Measurements from ENCODE around the gene SLC7A6. TPM values are rescaled to one million over a fixed set of nuclear protein-coding genes. Genes with fewer than 3 reads are reported as not detected.

The SLC7A6 gene
- total RNA-seq, 2 donors from 2014 or later, result 43.6 to 47.2 TPM

- H3K9ac ChIP-seq (ENCODE audit: extremely low read depth, low read length, poor library complexity, severe bottlenecking), result no peak overlapping the region
- no peak overlapping the region for H3K4me3 Mint-ChIP-seq
- no peaks in the 10 kb centered on the region for H3K27me3 Mint-ChIP-seq (ENCODE audit: insufficient read depth)
- peak; percentile 18 for DNase-seq
- H3K9me3 Mint-ChIP-seq, result no peaks in the 10 kb centered on the region
- peaks cover 33% of the 10 kb centered on the region for H3K36me3 Mint-ChIP-seq (ENCODE audit: low read depth)
- no peaks in the 10 kb centered on the region for H3K4me1 Mint-ChIP-seq
- H3K4me3 ChIP-seq (ENCODE audit: low read length), result no peak overlapping the region
- 91% methylated on average over 2 of the region's 2 CpGs; no CpG with 5 or more reads in 1 of the 2 experiments for WGBS, 2 experiments (ENCODE audit: insufficient coverage in 1 of 2, insufficient read length in 1 of 2)
- H3K9me3 ChIP-seq (ENCODE audit: control insufficient read depth, low read length), result no peaks in the 10 kb centered on the region
- no peaks in the 10 kb centered on the region for H3K4me1 ChIP-seq (ENCODE audit: control insufficient read depth, insufficient read depth, low read length)
- H3K36me3 ChIP-seq (ENCODE audit: control insufficient read depth, insufficient read depth, low read length), result peaks cover 44% of the 10 kb centered on the region
- H3K27ac ChIP-seq (ENCODE audit: low read depth, low read length), result no peak overlapping the region
- TF ChIP-seq CTCF (conservative IDR thresholded peaks at IDR 0.05), result no peak
- H3K27ac Mint-ChIP-seq, result no peak overlapping the region
- no peaks in the 10 kb centered on the region for H3K27me3 ChIP-seq (ENCODE audit: control insufficient read depth, insufficient read depth, low read length, poor library complexity, severe bottlenecking)
These were observed 36.3 kb upstream of the SLC7A6 start for GRCh38 chr16:68227850-68228553.

- Histone ChIP-seq H3K4me1 (ENCODE audit: control insufficient read depth, insufficient read depth, low read length) (no peaks in the 10 kb centered on the region), H3K9ac (ENCODE audit: extremely low read depth, low read length, poor library complexity, severe bottlenecking) (no peak overlapping the region), H3K4me3 (ENCODE audit: low read length) (no peak overlapping the region), H3K27me3 (ENCODE audit: control insufficient read depth, insufficient read depth, low read length, poor library complexity, severe bottlenecking) (no peaks in the 10 kb centered on the region), H3K36me3 (ENCODE audit: control insufficient read depth, insufficient read depth, low read length) (peaks cover 50% of the 10 kb centered on the region), H3K27ac (ENCODE audit: low read depth, low read length) (no peak overlapping the region), H3K9me3 (ENCODE audit: control insufficient read depth, low read length) (no peaks in the 10 kb centered on the region)
- H3K36me3 Mint-ChIP-seq (ENCODE audit: low read depth), result peaks cover 37% of the 10 kb centered on the region
- H3K27ac Mint-ChIP-seq, result no peak overlapping the region
- WGBS, 2 experiments (ENCODE audit: insufficient coverage in 1 of 2, insufficient read length in 1 of 2), result 86 to 100% methylated on average over 1 to 3 of the region's 3 CpGs
- H3K4me1 Mint-ChIP-seq, result peaks cover 5% of the 10 kb centered on the region
- TF ChIP-seq CTCF (conservative IDR thresholded peaks at IDR 0.05), result peak; percentile 16
- H3K9me3 Mint-ChIP-seq, result no peaks in the 10 kb centered on the region
- DNase-seq, result peak; percentile 25
- H3K4me3 Mint-ChIP-seq, result no peak overlapping the region
- H3K27me3 Mint-ChIP-seq (ENCODE audit: insufficient read depth), result no peaks in the 10 kb centered on the region
These were observed 35.7 kb upstream of the SLC7A6 start for GRCh38 chr16:68228652-68229051.

GRCh38 chr16:68229431-68230175, 34.7 kb upstream of the SLC7A6 start:
- Histone ChIP-seq H3K27ac (ENCODE audit: low read depth, low read length) (no peak overlapping the region), H3K27me3 (ENCODE audit: control insufficient read depth, insufficient read depth, low read length, poor library complexity, severe bottlenecking) (no peaks in the 10 kb centered on the region), H3K9ac (ENCODE audit: extremely low read depth, low read length, poor library complexity, severe bottlenecking) (no peak overlapping the region), H3K36me3 (ENCODE audit: control insufficient read depth, insufficient read depth, low read length) (peaks cover 52% of the 10 kb centered on the region), H3K4me1 (ENCODE audit: control insufficient read depth, insufficient read depth, low read length) (peaks cover 4% of the 10 kb centered on the region), H3K4me3 (ENCODE audit: low read length) (no peak overlapping the region), H3K9me3 (ENCODE audit: control insufficient read depth, low read length) (no peaks in the 10 kb centered on the region)
- peak; percentile 84 for DNase-seq
- peaks cover 11% of the 10 kb centered on the region for H3K4me1 Mint-ChIP-seq
- H3K9me3 Mint-ChIP-seq, result no peaks in the 10 kb centered on the region
- peaks cover 37% of the 10 kb centered on the region for H3K36me3 Mint-ChIP-seq (ENCODE audit: low read depth)
- no peaks in the 10 kb centered on the region for H3K27me3 Mint-ChIP-seq (ENCODE audit: insufficient read depth)
- H3K4me3 Mint-ChIP-seq, result no peak overlapping the region
- no peak overlapping the region for H3K27ac Mint-ChIP-seq
- WGBS, 2 experiments (ENCODE audit: insufficient coverage in 1 of 2, insufficient read length in 1 of 2), result 73 to 77% methylated on average over 4 of the region's 4 CpGs
- peak; percentile 93 for TF ChIP-seq CTCF (conservative IDR thresholded peaks at IDR 0.05)
